ENCODE results near the gene EPHB3. TPM values are rescaled to one million over a fixed set of nuclear protein-coding genes. Genes with fewer than 3 reads are reported as not detected.

The EPHB3 gene
- total RNA-seq, 4 donors from 2014 or later = 6.0 to 59.4 (median 17.2) TPM

GRCh38 chr3:184630861-184631471 is 69.4 kb downstream of the EPHB3 start:
- DNase-seq = no peak
- Histone ChIP-seq H3K36me3 (no peaks in the 10 kb centered on the region), H3K27ac (no peak overlapping the region), H3K4me3 (no peak overlapping the region), H3K4me1 (no peaks in the 10 kb centered on the region), H3K9me3 (no peaks in the 10 kb centered on the region), H3K27me3 (no peaks in the 10 kb centered on the region)
- no peak for TF ChIP-seq POLR2A (IDR thresholded peaks at IDR 0.05)
- TF ChIP-seq, protein P1, sequence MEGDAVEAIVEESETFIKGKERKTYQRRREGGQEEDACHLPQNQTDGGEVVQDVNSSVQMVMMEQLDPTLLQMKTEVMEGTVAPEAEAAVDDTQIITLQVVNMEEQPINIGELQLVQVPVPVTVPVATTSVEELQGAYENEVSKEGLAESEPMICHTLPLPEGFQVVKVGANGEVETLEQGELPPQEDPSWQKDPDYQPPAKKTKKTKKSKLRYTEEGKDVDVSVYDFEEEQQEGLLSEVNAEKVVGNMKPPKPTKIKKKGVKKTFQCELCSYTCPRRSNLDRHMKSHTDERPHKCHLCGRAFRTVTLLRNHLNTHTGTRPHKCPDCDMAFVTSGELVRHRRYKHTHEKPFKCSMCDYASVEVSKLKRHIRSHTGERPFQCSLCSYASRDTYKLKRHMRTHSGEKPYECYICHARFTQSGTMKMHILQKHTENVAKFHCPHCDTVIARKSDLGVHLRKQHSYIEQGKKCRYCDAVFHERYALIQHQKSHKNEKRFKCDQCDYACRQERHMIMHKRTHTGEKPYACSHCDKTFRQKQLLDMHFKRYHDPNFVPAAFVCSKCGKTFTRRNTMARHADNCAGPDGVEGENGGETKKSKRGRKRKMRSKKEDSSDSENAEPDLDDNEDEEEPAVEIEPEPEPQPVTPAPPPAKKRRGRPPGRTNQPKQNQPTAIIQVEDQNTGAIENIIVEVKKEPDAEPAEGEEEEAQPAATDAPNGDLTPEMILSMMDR (IDR thresholded peaks at IDR 0.05) = no peak

- H3K27ac ChIP-seq = no peak overlapping the region
- no peak for TF ChIP-seq POLR2A (IDR thresholded peaks at IDR 0.05)
- TF ChIP-seq, protein P1 (IDR thresholded peaks at IDR 0.05) = no peak
- no peak for DNase-seq
- H3K27me3 ChIP-seq = no peaks in the 10 kb centered on the region
- H3K36me3 ChIP-seq = no peaks in the 10 kb centered on the region
- no peaks in the 10 kb centered on the region for H3K9me3 ChIP-seq
- H3K4me1 ChIP-seq = no peaks in the 10 kb centered on the region
- no peak overlapping the region for H3K4me3 ChIP-seq
These were observed 69.9 kb downstream of the EPHB3 start for GRCh38 chr3:184631472-184631861.

Other genes with a start within 250 kb of the EPHB3 start
- gene EIF4G1, start 247.2 kb upstream of the EPHB3 start, total RNA-seq = 100 to 1,000 TPM; 209 to 295 (median 244) TPM
- 10 to 100 TPM in 3 of 4 donors, 1 to 10 TPM in 1; 5.8 to 47.9 (median 19.6) TPM for gene FAM131A, start 224.2 kb upstream of the EPHB3 start, total RNA-seq
- 10 to 100 TPM; 11.6 to 87.8 (median 63.8) TPM for gene CLCN2, start 200.2 kb upstream of the EPHB3 start, total RNA-seq
- gene POLR2H, start 200.1 kb upstream of the EPHB3 start, total RNA-seq = 100 to 1,000 TPM in 3 of 4 donors, 10 to 100 TPM in 1; 90.8 to 307 (median 239) TPM
- gene THPO, start 183.6 kb upstream of the EPHB3 start, total RNA-seq = 1 to 10 TPM in 1 of 4 donors, under 1 TPM in 1, not detected in 2; 0.54 to 2.5 TPM
- 10 to 100 TPM in 1 of 4 donors, 1 to 10 TPM in 2, under 1 TPM in 1; 0.53 to 17.3 (median 4.4) TPM for gene CHRD, start 181.7 kb upstream of the EPHB3 start, total RNA-seq
- 10 to 100 TPM in 3 of 4 donors, 1 to 10 TPM in 1; 5.4 to 12.4 (median 11.7) TPM for gene MAGEF1, start 150.3 kb downstream of the EPHB3 start, total RNA-seq